ENCODE measurements around the gene ALX1.

Gene ALX1

GRCh38 chr12:85280165-85280983 lies at the start of gene ALX1:
Gene ALX1, plus strand, starts transcription at chr12:85280220. Its CDS starts 42 bp downstream, at chr12:85280262.
- TF ChIP-seq CTCF (IDR thresholded peaks at IDR 0.05; ENCODE audit: extremely low read depth, missing control alignments) = no peak
- peak; percentile 31 for DNase-seq (ENCODE audit: low spot score)

- no peak for TF ChIP-seq CTCF (IDR thresholded peaks at IDR 0.05; ENCODE audit: extremely low read depth, missing control alignments)
These were observed 42.7 kb upstream of the ALX1 start for GRCh38 chr12:85237327-85237726.

GRCh38 chr12:85244561-85244960 lies 35.5 kb upstream of the ALX1 start:
- no peak for DNase-seq (ENCODE audit: low spot score)
- no peak for TF ChIP-seq CTCF (IDR thresholded peaks at IDR 0.05; ENCODE audit: extremely low read depth, missing control alignments)

More at GRCh38 chr12:85237327-85237726, 42.7 kb upstream of the ALX1 start:
- no peak for DNase-seq (ENCODE audit: low spot score)

- TF ChIP-seq CTCF (IDR thresholded peaks at IDR 0.05; ENCODE audit: extremely low read depth, missing control alignments) = no peak
- DNase-seq (ENCODE audit: low spot score) = no peak
These were observed 26.2 kb upstream of the ALX1 start for GRCh38 chr12:85253853-85254252.

- no peak for TF ChIP-seq CTCF (IDR thresholded peaks at IDR 0.05; ENCODE audit: extremely low read depth, missing control alignments)
- DNase-seq (ENCODE audit: low spot score) = no peak
These were observed 22.3 kb upstream of the ALX1 start for GRCh38 chr12:85257671-85258070.

- no peak for TF ChIP-seq CTCF (IDR thresholded peaks at IDR 0.05; ENCODE audit: extremely low read depth, missing control alignments)
- no peak for DNase-seq (ENCODE audit: low spot score)
These were observed 19.6 kb upstream of the ALX1 start for GRCh38 chr12:85260447-85260846.

GRCh38 chr12:85260896-85261295 lies 19.1 kb upstream of the ALX1 start:
- no peak for DNase-seq (ENCODE audit: low spot score)
- TF ChIP-seq CTCF (IDR thresholded peaks at IDR 0.05; ENCODE audit: extremely low read depth, missing control alignments) = no peak

Measured in GM20000 (cell line).